SKM-1 (cell line): Measurements from ENCODE around the gene PAK4.
A peak's percentile ranks its signal among the peaks of the same experiment; 100 is the strongest.
"Not testable (repeated sequence)": the region's sequence is repeated elsewhere in the genome, so short reads cannot be mapped to it uniquely, and the experiment has no call there.

Source experiments
- DNase-seq: peaks from one replicate; lab custom pipeline; 2025; ENCODE audit not compliant: unreplicated experiment; lab: John Stamatoyannopoulos, UW

The PAK4 gene

DNA sequence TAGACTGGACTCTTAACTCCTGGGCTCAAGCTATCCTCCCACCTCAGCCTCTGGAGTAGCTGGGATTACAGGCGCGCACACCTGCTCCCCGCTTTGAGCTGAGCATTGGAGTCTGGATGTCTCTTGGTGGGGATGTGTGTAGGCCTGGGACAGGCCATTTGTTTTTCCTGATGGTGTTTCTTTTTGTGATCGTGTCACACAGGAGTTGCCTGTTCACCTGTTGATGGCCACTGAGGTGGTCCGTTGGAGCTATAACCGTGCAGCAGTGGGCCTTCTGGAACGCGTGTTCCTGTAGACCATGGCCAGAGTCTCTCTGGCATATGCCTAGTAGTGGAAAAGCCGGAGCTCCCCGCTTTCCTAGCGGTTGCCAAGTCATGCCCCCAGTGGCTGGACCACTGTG lies 3.5 kb downstream of the PAK4 start:
- no peak for DNase-seq

DNA sequence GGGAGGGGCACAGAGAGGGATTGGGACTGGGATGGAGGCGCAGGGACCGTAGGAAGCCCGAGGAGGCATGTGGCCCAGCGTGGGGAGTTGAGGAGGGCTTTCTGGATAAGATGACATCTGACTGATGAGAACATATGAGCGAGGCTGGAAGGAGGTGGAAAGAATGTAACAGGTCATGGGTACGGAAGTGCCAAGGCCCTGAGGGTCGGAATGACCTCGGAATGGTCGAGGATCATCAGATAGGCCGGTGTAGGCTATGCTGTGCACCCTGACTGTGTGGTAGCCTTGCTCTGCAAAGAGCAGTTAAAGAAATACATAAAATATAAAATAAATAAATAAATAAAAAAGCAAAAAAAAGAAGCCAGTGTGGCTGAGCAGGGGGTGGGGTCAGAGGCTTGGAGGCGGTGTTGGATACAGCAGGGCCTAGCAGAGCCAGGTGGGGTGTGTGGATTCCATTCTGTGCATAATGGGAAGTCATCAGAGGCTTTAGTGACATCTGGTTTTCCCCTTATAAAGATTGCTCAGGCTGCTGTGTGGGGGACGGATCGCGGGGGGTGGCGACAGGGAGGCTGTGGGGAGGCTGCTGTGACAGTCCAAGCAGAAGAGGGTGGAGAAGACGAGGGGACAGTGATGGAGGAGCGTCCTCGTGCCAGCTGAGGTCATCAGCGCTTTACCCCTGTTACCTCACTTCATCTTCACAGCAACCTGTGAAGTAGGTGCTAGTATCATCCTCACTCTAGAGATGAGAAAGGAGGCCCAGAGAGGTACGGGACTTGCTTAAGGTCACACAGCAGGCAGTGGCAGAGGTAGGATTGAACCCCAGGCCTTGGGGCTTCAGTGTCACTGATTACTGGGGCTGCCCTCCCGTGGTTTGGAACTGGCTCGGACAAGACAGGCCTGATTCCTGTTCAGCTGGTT lies 5.0 kb downstream of the PAK4 start:
- no peak for DNase-seq

DNA sequence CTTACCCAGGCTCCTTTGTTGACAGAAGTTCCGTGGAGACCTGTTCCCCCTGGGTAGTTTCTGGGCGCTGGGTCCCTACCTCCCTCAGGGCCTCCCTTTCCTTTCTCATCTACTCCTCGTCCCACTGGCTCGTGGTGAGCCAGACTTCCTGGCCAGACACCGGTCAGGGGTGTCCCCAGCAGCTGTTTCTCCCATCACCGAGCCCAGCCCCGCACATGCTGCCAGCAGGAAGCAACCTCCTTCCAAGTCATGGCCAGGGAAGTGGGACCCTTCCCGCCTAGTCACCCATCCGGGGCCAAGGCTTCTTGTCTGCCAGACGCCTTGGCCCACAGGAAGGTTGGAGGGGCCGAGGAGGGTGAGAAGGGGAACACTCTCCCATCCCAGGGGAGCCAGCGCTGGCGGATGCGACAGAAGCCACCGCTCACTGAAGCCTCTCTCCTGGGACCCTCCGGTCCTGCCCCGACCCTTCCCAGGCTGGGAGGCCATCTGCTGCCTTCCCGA lies 5.7 kb downstream of the PAK4 start:
- no peak for DNase-seq

DNA sequence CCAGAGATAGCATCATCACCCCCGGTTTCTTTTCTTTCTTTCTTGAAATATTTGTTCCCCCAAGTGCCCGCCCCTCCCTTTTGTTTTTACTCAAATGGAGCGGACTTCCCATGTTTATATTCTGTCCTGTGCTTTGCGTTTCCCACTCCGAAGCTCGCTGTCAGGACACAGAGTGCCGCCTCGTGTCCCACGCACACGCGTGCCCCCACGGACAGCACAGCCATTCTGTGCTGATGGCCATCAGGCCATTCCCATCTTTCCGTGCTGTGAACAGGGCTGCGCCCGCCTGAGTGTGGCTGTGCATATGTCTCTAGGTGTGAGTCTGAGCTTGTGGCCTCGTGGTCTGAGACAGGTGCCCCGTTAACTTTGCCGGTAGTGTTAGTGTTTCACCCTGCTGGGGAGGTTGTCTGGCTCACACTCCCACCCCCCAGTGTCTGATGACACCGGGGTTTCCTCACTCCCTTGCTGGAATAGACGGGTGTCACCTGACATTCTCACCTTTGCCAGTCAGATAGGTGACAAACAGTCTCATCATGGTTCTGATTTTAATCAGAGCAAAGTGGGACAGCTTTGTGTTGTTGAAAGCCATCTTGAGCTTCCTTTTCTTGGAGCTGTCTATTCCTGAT lies 6.9 kb downstream of the PAK4 start:
- no peak for DNase-seq

DNA sequence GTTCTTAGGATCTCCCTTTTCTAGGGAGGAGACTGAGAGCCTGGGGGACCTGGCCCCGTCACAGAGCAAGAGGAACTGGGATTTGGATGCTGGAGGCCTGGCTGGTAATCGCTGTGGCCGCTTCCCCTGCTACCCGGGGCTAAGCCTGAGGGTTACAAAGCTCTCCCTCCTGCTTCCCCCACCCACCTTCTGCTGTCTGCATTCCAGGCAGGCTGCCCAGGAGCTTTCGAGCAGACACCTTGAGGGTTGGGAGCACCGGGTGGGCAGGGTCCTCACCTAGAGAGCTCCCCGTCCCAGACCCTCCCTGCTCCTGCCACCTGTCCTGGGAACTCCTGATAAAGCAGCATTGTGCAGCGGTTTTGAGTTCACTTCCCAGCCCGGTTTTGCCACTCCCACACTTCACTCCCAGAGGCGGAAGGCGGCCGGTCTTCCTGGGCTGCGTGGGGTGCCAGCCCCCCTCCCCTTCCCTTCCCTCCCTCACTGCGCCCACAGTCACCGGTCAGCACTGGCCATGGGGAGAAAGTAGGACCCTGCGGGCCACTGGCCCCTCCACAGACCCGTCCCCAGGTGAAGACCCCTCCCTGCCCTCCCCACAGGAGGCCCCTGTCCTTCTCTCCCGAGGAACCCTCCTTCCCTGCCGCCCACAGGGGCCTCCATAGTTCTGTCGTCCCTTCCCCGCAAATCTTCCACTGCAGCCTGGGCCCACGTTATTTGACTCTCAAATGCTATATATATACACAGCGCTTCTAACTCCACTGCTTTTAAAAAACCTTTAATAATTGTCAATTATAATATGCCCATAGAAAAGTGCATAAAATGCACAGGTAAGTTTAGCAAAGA lies 8.1 kb downstream of the PAK4 start:
- DNase-seq = no peak

DNA sequence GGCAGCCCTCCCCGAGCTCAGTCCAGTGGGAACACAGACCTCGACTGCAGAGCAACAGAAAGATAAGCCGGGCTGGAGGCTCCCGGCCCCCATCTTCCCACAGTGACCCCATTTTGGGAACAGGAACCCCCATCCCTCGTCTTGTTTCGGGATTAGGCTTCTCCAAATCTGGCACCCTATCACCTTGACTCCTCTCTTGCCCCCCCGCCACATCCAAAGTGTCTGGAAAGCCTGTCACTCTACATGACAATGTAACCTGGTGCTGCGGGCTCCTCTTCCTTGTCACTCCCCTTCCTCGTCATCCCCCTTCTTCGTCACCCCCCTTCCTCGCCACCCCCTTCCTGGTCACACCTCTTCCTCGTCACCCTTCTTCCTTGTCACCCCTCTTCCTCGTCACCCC lies 10.1 kb downstream of the PAK4 start:
- no peak for DNase-seq

DNA sequence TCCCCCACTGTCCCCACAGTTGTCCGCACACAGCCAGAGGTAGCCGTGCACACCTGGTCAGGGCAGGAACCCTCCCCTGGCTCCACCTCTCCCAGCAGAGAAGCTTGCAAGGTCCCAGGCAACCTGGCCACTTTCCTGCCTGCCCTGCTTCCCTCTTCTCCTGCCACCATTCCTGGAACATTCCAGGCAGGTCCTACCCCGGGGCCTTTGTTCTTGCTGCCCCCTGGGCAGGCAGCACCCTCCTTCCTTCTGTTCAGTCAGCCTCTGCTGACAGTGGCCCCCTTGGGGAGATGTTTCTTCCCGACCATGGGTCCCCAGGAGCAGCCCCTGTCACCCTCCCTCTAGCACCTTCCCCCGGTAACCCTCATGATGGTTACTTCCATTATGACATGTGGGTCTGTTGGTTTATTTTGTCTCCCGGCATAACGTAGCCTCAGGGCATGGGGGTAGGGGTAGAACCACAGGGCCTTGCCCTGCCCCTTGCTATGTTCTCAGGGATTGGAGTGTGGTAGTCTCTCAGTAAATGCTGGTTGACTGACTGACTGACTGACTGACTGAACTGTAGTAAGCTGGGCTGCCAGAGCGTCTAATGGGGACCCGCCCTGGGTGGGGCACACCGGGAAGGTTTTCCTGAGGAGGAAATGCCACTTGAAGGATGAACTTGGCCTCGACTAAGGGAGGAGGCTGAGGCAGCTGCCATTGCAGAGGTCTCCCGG lies 10.8 kb downstream of the PAK4 start:
- no peak for DNase-seq

DNA sequence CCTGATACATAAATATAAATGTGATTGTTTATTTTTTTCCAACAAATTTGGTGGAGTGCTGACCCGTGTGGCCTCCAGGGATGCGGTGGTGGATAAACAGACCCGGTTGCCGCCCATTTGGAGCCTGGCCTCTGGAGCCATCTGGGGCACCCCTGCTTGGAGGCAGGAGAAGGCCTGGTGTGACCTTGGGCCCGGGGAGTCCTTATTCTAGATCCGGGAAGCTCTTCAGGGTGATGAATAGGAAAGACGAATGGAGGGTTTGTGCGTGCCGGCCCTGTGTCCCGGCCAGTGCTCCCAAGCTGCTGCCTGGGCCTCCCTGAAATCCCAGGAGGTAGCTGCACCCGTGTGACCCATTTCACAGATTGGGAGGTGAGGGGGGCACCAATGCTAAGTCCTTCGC lies 11.5 kb downstream of the PAK4 start:
- DNase-seq = no peak

DNA sequence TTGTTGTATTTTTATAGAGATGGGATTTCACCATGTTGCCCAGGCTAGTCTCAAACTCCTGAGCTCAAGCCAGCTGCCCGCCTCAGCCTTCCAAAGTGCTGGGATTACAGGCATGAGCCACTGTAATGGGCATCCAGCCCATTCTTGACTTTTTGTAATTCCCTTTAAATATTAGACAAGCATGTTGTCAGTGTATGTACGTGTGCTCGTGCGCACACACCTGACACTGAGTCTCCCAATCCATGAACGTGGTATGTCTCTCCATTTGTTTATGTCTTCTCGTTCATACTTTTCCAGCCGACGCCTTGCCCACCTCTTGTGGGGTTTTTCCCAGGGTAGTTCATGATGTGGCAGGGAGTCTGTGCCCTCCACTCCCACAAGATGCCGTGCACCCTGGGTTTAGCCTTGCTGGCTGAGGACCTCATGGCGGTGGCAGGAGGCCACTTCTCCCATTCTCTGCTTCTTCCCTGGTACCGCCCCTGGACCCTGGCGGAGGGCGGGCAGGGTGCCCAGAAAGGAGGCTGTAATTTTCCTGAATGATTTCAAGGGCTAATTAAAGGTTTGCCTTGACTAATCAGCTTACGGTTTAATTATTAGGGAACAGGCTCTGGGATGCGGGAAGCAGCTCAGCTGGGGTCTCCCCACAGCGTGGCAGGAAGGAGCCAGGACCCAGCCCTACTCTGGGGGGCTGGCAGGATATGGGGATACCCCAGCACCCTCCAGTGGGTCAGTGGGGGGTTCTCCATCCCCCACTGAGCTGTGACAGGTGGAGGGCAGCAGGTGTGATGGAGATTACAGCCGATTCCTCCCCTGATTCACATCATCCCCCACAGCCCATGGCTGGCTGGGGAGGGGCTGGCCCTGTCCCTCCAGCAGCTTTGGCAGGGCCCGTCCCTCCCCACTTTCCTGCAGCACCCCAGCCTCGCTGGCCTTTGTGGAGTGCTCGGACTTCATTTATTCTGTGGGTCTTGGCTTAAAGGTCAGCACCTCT lies 12.9 kb downstream of the PAK4 start:
- DNase-seq = no peak

DNA sequence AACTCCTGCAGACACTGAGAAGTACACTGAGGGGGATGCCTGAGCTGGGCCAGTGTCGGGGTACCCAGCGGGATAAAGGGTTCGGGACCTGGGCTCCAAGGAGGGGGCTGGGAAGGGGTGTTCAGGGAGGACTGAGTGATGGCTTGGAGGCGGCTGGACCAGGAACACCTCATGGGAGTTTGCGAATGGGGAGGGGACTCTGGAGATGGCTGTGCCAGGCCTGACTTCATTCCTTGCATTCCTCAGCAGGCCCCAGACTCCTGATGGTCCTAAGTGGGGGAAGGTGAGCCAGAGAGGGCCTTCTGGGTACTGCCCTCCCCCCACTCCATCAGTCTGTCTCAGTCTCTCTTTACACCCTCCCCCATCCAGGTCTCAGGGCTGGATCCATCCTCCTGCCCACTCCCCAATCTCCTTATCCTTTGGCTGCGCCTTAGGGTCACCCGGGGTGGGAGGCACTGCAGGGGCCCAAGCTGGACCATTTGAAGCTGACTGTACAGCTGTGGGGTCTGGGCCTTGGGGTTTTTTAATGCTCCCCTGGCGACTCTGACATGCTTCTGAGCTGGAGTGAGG lies 13.8 kb downstream of the PAK4 start:
- no peak for DNase-seq

DNA sequence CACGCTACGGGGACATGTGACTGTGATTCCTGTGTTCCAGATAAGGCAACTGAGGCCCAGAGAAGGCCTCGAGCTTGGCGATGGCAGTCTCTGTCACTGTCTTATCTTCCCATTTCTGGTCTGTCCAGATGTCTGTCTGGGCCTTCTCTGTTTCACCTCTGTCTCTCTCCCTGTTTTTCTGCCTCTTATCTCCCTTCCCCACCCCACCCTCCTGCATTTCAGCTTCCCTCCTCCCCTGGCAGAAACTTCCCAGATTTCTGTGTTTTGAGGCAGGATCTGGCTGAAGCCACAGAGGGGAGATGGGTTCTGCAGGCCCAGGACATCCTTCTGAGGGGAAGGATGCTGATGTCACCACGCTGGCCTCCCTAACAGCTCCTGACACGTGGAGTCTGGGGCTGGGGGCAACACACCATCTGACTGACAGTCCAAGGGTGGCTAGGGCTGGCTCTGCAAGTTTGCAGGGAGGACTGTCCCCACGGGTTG lies 14.4 kb downstream of the PAK4 start:
- no peak for DNase-seq

DNA sequence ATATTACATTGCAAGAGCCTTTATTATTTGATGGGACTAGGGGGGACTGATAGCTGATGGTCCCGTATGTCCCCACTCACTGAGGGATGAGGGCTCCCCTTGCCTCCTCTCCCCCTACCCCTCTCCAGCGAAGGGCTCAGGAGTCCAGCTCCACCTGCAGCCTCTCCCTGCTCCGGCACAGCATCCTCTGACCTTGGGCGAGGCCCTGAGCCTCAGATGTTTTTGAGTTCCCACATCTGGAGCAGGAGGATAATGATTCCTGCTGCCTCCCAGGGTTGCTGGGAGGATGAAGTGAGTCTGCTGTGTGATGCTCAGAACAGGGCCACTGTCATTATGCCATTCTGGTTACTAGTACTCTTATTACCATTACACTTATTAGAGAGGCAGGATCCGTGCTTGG lies 15.0 kb downstream of the PAK4 start:
- no peak for DNase-seq

DNA sequence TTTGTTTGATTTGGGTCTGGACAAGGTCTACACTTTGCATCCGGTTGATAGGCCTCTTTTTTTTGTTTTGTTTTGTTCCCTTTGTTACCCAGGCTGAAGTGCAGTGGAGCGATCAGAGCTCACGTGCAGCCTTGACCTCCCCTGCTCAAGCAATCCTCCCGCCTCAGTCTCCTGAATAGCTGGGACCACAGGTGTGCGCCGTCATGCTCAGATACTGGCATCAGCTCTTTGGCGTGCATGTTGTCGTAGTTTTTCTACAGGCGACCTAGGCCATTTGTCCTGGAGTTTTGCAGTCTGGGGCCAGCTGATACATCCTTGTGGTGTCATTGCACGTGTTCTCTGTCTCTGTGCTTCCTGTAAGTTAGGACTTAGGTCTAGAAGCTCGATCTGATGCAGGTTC lies 16.3 kb downstream of the PAK4 start:
- DNase-seq = no peak

DNA sequence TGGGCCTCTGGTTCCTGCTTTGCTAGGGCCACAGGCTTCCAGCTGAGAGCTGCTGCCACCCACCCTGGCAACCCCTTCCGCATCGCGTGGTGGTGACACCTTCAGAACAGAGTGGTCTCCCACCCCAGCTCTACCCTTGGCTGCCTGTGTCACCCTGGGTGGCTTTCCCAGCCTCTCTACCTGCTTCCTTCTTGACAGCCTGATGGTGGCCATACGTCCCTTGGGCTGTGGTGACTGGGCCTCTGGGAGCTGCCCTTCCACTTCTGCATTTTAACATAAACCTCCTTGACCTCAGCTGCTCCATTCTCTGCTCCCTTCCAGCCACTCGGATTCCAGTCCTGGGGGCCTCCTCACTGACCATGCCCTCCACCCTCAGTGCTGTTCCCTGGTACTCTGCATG lies 17.0 kb downstream of the PAK4 start:
- peak; percentile 55 for DNase-seq

DNA sequence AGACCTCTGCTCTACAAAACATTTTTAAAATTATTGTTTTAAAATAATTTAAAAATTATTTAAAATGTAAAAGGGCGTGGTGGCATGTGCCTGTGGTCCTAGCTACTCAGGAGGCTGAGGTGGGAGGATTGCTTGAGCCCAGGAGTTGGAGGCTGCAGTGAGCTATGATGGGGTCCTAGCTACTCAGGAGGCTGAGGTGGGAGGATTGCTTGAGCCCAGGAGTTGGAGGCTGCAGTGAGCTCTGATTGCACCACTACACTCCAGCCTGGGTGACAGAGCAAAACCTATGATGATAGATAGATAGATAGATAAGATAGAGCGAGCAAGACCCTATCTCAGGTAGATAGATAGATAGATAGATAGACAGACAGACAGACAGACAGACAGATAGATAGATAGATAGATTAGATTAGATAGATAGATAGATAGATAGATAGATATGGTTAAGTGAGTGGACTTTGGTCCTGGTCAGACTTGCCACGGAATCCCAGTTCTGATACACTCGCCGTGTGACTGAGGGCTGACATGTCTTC lies 18.2 kb downstream of the PAK4 start:
- not testable (repeated sequence) for DNase-seq

DNA sequence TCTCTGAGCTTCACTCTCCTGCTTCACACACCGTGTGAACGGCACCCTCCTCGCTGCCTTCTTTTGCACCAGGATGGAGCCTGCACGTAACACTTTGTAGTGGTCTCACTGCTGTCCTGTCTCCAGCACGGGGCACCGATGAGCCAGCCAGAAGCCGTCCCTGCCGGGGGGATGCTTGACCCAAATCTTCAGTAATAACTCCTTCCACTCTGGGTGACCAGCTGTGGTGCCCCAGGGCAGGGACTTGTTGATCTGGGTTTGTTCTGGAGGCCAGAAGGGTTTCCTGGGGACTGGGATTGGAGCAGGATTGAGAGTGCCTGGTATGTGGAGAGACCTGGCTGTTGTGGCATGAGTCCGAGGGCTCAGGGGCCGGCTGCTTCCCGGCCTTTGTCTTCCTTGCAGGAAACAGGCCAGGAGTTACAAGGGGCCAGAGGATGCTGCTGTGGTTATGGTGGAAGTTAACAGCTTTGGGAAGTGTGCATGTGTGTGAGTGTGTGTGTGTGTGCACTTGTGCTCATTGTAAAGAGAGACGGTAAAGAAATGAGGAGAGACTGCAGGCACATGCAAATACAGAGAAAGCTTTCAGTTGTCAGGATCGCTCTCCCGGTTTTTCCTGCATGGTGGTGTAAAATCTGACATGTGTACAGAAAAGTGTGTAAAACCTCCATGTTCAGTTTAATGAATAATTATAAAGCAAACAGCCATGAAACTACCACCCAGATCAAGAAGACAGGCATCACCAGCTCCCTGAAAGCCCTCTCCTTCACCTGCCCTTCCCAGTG lies 18.9 kb downstream of the PAK4 start:
- no peak for DNase-seq

DNA sequence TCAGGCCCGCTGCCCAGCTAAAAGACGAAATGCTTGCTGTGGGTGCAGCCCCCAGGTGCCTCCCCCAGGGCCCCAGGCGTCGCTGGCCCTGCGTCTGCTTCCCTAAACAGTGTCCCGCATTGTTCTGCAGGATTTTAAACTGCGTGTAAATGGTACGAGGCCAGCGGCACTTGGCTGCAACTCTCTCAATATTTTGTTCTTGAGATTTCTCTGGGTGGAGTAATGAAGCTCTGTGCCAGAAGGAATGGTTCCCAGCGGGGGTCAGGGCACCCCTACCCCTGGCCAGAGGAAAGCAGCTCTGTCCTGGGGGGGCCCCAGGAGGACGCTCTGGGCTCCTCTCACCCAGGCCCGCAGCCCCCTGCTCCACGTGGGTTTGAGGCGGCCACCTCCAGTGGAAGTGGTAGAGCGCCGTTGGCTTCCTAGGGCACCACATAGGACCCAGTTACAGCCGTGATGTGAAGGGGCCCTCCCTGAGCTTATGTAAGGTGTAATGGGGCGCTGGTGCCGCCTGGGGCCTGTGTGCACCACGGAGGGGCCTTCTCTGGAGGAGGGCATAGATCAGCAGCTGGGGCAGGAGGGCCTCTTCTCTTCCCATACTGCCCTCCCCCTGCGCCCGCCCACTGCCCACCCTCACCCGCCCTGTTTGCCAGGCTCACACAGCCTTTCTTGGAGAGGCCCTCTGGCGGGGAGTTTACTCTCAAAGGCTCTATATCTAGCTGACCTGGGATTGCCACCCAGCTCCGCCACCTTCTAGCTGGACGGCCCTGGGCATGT lies 19.8 kb downstream of the PAK4 start:
- no peak for DNase-seq
